Transverse colon (tissue), 4 donors: ENCODE data around the gene ITGA11. TPM values are rescaled to one million over a fixed set of nuclear protein-coding genes. Genes with fewer than 3 reads are reported as not detected.

Experiments used
- DNase-seq: peaks from one replicate; pipeline ENCODE4 v3.0.0-alpha.2; 2019
- H3K27ac ChIP-seq, 4 donors: fragments of 200-600 bp; sonication (generic); 2 replicates each; pipeline ENCODE4 v1.5.1; 2016 to 2018; ENCODE audit warnings: inconsistent platforms in 4 of 4
- H3K27me3 ChIP-seq: fragments of 200-600 bp; sonication (generic); 2 replicates; pipeline ENCODE4 v1.5.1; 2017; ENCODE audit warnings: inconsistent platforms
- H3K36me3 ChIP-seq, 4 donors: fragments of 200-600 bp; sonication (generic); 2 replicates each; pipeline ENCODE4 v1.5.1; 2017 to 2019; ENCODE audit warnings: inconsistent platforms in 4 of 4
- H3K4me1 ChIP-seq, 4 donors: fragments of 200-600 bp; sonication (generic); 2 replicates each; pipeline ENCODE4 v1.5.1; 2017 to 2020; ENCODE audit warnings: inconsistent platforms in 4 of 4
- H3K4me3 ChIP-seq, 4 donors: fragments of 200-600 bp; sonication (generic); 1 replicate in 1 of 4; 2 replicates in 3 of 4; pipeline versions ENCODE4 v1.5.1 to v1.6.1; 2017 to 2019; ENCODE audit warnings: inconsistent platforms in 4 of 4
- H3K9me3 ChIP-seq, 2 donors: fragments of 200-600 bp; sonication (generic); 2 replicates each; pipeline ENCODE4 v1.5.1; 2017 to 2019; ENCODE audit warnings: inconsistent platforms in 2 of 2
- CTCF ChIP-seq, 5 experiments: fragments of 200-600 bp in 3 of 5; fragments of 450-650 bp in 2 of 5; sonication (generic) in 3 of 5; IDR thresholded peaks; 1 replicate in 2 of 5; 2 replicates in 3 of 5; pipeline ENCODE4 v1.5.1; 2016 to 2017; ENCODE audit warnings: antibody characterized with exemption in 5 of 5, inconsistent platforms in 3 of 5, mild to moderate bottlenecking in 2 of 5, moderate library complexity in 1 of 5
- EP300 ChIP-seq: sonication (generic); formaldehyde crosslinking; IDR thresholded peaks from one replicate; pipeline ENCODE4 v1.6.1; 2017; ENCODE audit warnings: antibody characterized with exemption, low read depth
- POLR2A ChIP-seq: fragments of 450-650 bp; IDR thresholded peaks from one replicate; pipeline ENCODE4 v1.6.1; 2016; ENCODE audit warnings: antibody characterized with exemption, mild to moderate bottlenecking, moderate library complexity
- POLR2AphosphoS5 ChIP-seq, 3 donors: sonication (generic); formaldehyde crosslinking; IDR thresholded peaks; one replicate each; pipeline ENCODE4 v1.6.1; 2016; ENCODE audit warnings: antibody characterized with exemption in 3 of 3
- WGBS, 2 donors: methylation state at CpG; one replicate each; pipeline ENCODE4 v1.1.5; 2018; ENCODE audit warnings: low coverage in 1 of 2; 5-methylcytosine and 5-hydroxymethylcytosine counted together
- in situ Hi-C, 4 donors: fragments of 200-750 bp; cut with MboI; loops; one replicate each; pipeline versions ENCODE4 v1.15.0 to v1.15.1; 2017; ENCODE audit warnings: low sequenced_read_pairs in 3 of 4, low pct_ligation_motif_present in 1 of 4, low pct_unique_long_range_greater_than_20kb in 1 of 4
- intact Hi-C: fragments of 100-400 bp; cut with DNase I; formaldehyde crosslinking; loops from one replicate; pipeline ENCODE4 v1.15.1; 2023; ENCODE audit warnings: low total_unique reads
- total RNA-seq, 4 donors: library from RNA; depleted of rRNA; stranded (reverse); fragments of >200 nt; gene quantifications; one replicate each; pipeline ENCODE4 v1.1.0, GENCODE V29; 2016

ITGA11 gene
- total RNA-seq, 4 donors from 2014 or later, result 0.37 to 3.2 (median 1.1) TPM

- Histone ChIP-seq H3K4me1 (peaks cover 0 to 5% (median 4%) of the 10 kb centered on the region in 4 donors), H3K9me3 (no peaks in the 10 kb centered on the region), H3K4me3 (no peak overlapping the region), H3K27ac (no peak overlapping the region), H3K27me3 (no peaks in the 10 kb centered on the region), H3K36me3 (no peaks in the 10 kb centered on the region)
- no peak for DNase-seq
- TF ChIP-seq POLR2AphosphoS5 (IDR thresholded peaks at IDR 0.05), result no peak
- no peak for TF ChIP-seq EP300
- TF ChIP-seq CTCF (IDR thresholded peaks at IDR 0.05), result no peak
- TF ChIP-seq POLR2A, result no peak
- 62 to 66% methylated on average over 3 to 4 of the region's 4 CpGs for WGBS, 2 donors
- intact Hi-C loops (no loop called here), in situ Hi-C loops (no loop called here)
These were observed 64.7 kb downstream of the ITGA11 start for GRCh38 chr15:68367226-68367625.

DNA sequence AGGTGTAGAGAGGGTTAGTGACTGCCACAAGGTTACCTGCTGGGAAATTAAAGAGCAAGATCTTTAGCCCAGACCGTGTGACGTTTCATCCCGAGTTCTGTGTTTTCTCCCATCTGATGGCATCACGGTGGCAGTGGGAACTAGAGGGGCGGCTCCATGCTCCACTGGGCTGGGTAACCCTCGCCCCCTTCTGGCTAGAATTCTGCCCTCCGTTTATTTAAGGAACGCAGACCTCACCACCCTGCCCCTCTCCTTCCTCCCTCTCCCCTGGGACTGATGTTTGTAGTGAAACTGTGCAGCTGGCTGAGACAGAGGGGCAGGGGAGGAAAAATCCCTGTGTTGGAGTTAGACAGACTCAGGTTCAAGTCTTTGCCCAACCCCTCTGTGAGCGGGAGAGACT lies 65.6 kb downstream of the ITGA11 start:
- Histone ChIP-seq H3K27ac (no peak overlapping the region), H3K4me3 (no peak overlapping the region), H3K4me1 (peaks cover 0 to 5% (median 4%) of the 10 kb centered on the region in 4 donors), H3K36me3 (no peaks in the 10 kb centered on the region), H3K27me3 (no peaks in the 10 kb centered on the region), H3K9me3 (no peaks in the 10 kb centered on the region)
- intact Hi-C loops (no loop called here), in situ Hi-C loops (no loop called here)
- 64% methylated on average over 9 of the region's 9 CpGs; no CpG with 5 or more reads in 1 of the 2 donors for WGBS, 2 donors
- TF ChIP-seq EP300 (no peak), POLR2A (no peak), CTCF (IDR thresholded peaks at IDR 0.05) (no peak), POLR2AphosphoS5 (IDR thresholded peaks at IDR 0.05) (no peak)
- no peak for DNase-seq

- Histone ChIP-seq H3K4me1 (peaks cover 0 to 5% (median 4%) of the 10 kb centered on the region in 4 donors), H3K27me3 (no peaks in the 10 kb centered on the region), H3K9me3 (no peaks in the 10 kb centered on the region), H3K36me3 (no peaks in the 10 kb centered on the region), H3K4me3 (no peak overlapping the region), H3K27ac (no peak overlapping the region)
- 60 to 77% methylated on average over 1 to 6 of the region's 6 CpGs for WGBS, 2 donors
- intact Hi-C loops, result no loop called here
- no peak for DNase-seq
- TF ChIP-seq CTCF (IDR thresholded peaks at IDR 0.05), result no peak
- TF ChIP-seq POLR2A, result no peak
- TF ChIP-seq POLR2AphosphoS5 (IDR thresholded peaks at IDR 0.05), result no peak
- no peak for TF ChIP-seq EP300
- in situ Hi-C loops, result no loop called here
These were observed 66.2 kb downstream of the ITGA11 start for GRCh38 chr15:68365770-68366169.

DNA sequence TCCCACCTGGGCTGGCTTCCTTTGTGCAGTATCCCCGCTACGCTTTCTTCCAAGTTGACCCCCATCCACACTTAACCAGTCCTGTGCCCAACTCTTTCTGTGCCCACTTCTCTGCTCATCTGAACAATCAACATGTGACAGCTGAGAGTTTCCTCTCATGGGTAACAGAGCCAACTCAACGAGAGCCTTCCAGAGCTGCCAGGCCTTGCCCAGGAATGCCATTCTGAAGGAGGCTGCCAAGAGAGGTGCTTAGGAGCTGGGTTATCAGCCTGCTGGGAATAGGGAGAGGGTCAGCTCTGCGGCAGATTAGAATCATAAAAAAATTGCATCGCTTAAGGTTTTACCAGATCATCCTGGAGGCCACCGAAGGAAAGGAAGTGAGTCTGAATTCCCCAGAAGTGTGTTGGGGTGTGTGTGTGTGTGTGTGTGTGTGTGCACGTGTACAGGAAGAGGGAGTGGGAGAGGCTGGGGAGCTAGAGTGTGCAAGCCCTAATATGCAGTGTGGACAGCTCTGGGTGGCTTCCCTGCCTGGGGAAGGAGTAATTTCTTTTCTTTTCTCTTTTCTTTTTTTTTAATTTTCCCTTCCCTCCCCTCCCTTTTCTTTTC lies 66.7 kb downstream of the ITGA11 start:
- Histone ChIP-seq H3K4me1 (peaks cover 0 to 5% (median 4%) of the 10 kb centered on the region in 4 donors), H3K36me3 (no peaks in the 10 kb centered on the region), H3K27me3 (no peaks in the 10 kb centered on the region), H3K9me3 (no peaks in the 10 kb centered on the region), H3K27ac (no peak overlapping the region), H3K4me3 (no peak overlapping the region)
- TF ChIP-seq POLR2A, result no peak
- TF ChIP-seq EP300, result no peak
- TF ChIP-seq CTCF (IDR thresholded peaks at IDR 0.05), result no peak
- TF ChIP-seq POLR2AphosphoS5 (IDR thresholded peaks at IDR 0.05), result no peak
- intact Hi-C loops, result no loop called here
- in situ Hi-C loops, result no loop called here
- WGBS, 2 donors, result 59 to 92% methylated on average over 2 to 7 of the region's 7 CpGs
- DNase-seq, result no peak
